PC-3 (cell line): ENCODE data around the gene ANKRD40. TPM values are rescaled to one million over a fixed set of nuclear protein-coding genes. Genes with fewer than 3 reads are reported as not detected.
"Not testable (repeated sequence)": the region's sequence is repeated elsewhere in the genome, so short reads cannot be mapped to it uniquely, and the experiment has no call there.

Experiments
- ATAC-seq: fragments of 200-7000 bp; cut with Tn5 transposase; 2 replicates; pipeline ENCODE4 v1.9.1; 2020; ENCODE audit warnings: mild to moderate bottlenecking, moderate library complexity
- BruUV-seq: library from RNA; stranded (reverse); fragments of 400-500 nt; replicated peaks from 2 replicates; lab custom pipeline; 2021; lab: Mats Ljungman, UMichigan
- CTCF ChIA-PET: fragments of 300-600 bp; sonication (Branson Sonifier 250); formaldehyde crosslinking; loops from one replicate; lab custom pipeline; 2022; ENCODE audit warnings: antibody characterized with exemption; lab: Charles Lee
- POLR2A ChIA-PET: fragments of 300-600 bp; sonication (Branson Sonifier 250); formaldehyde crosslinking; loops from one replicate; lab custom pipeline; 2022; ENCODE audit warnings: antibody characterized with exemption; ENCODE audit not compliant: unreplicated experiment; lab: Charles Lee
- DNase-seq: peaks from one replicate; pipeline ENCODE4 v3.0.0-alpha.2; 2015
- H2AFZ ChIP-seq: fragments of 300-600 bp; sonication (generic); 2 replicates; pipeline ENCODE4 v1.6.0; 2016; ENCODE audit warnings: antibody characterized with exemption, low read length
- H3F3A ChIP-seq: fragments of 300-600 bp; sonication (generic); one replicate; pipeline ENCODE4 v1.6.0; 2017; ENCODE audit warnings: antibody characterized with exemption, low read length, control low read depth, mild to moderate bottlenecking; ENCODE audit not compliant: unreplicated experiment
- H3K27ac ChIP-seq: fragments of 300-600 bp; sonication (generic); 2 replicates; pipeline ENCODE4 v1.5.1; 2016; ENCODE audit warnings: mild to moderate bottlenecking, low read length
- H3K27me3 ChIP-seq: fragments of 300-600 bp; sonication (generic); 2 replicates; pipeline ENCODE4 v1.6.1; 2016; ENCODE audit warnings: low read length, mixed read lengths
- H3K36me3 ChIP-seq: fragments of 300-600 bp; sonication (generic); 2 replicates; pipeline ENCODE4 v1.6.1; 2016; ENCODE audit warnings: low read depth, mixed run types, low read length, mixed read lengths
- H3K4me1 ChIP-seq: fragments of 300-600 bp; sonication (generic); 2 replicates; pipeline ENCODE4 v1.5.1; 2016; ENCODE audit warnings: low read length; ENCODE audit not compliant: insufficient read depth
- H3K4me2 ChIP-seq: fragments of 300-600 bp; sonication (generic); 2 replicates; pipeline ENCODE4 v1.6.0; 2016; ENCODE audit warnings: low read length
- H3K4me3 ChIP-seq: fragments of 300-600 bp; sonication (generic); 2 replicates; pipeline ENCODE4 v1.5.1; 2016; ENCODE audit warnings: mild to moderate bottlenecking, low read length, mixed read lengths
- H3K79me2 ChIP-seq: fragments of 300-600 bp; sonication (generic); 2 replicates; pipeline ENCODE4 v1.6.1; 2017; ENCODE audit warnings: low read length, mixed read lengths
- H3K9ac ChIP-seq: fragments of 300-600 bp; sonication (generic); 2 replicates; pipeline ENCODE4 v1.6.0; 2016; ENCODE audit warnings: mild to moderate bottlenecking, low read length
- H3K9me2 ChIP-seq: fragments of 300-600 bp; sonication (generic); replicated peaks from 2 replicates; pipeline ENCODE4 v1.6.1; 2016; ENCODE audit warnings: mixed run types, low read length, mixed read lengths
- H3K9me3 ChIP-seq: fragments of 300-600 bp; sonication (generic); 2 replicates; pipeline ENCODE4 v1.6.1; 2016; ENCODE audit warnings: low read length, mixed read lengths
- H4K20me1 ChIP-seq: fragments of 300-600 bp; sonication (generic); 2 replicates; pipeline ENCODE4 v1.6.1; 2016; ENCODE audit warnings: low read length, mixed read lengths
- CTCF ChIP-seq: fragments of 300-600 bp; sonication (generic); conservative IDR thresholded peaks from 2 replicates; pipeline ENCODE4 v1.5.1; 2017; ENCODE audit warnings: antibody characterized with exemption, low read depth, mild to moderate bottlenecking, low read length
- EZH2 ChIP-seq: fragments of 300-600 bp; sonication (generic); IDR thresholded peaks from one replicate; pipeline ENCODE4 v1.6.1; 2017; ENCODE audit warnings: antibody characterized with exemption, mild to moderate bottlenecking, low read length; ENCODE audit not compliant: unreplicated experiment
- EZH2phosphoT487 ChIP-seq: fragments of 300-600 bp; sonication (generic); IDR thresholded peaks from 2 replicates; pipeline ENCODE4 v1.6.1; 2018; ENCODE audit warnings: mild to moderate bottlenecking, antibody characterized with exemption, low read length, borderline replicate concordance
- intact Hi-C: fragments of 100-400 bp; cut with micrococcal nuclease; formaldehyde crosslinking; loops from 2 replicates; pipeline ENCODE4 v1.9.0; 2023
- total RNA-seq: library from RNA; depleted of rRNA; stranded (reverse); fragments of >200 nt; gene quantifications from 2 replicates; pipeline ENCODE4 v1.2.3, GENCODE V29; 2014

The ANKRD40 gene
- total RNA-seq, 1 experiment from 2014 or later = 44.2 TPM

GRCh38 chr17:50710025-50710424 is 2.3 kb upstream of the ANKRD40 start:
- Histone ChIP-seq H3K4me2 (no peak overlapping the region), H3K27ac (no peak overlapping the region), H4K20me1 (no peaks in the 10 kb centered on the region), H3K79me2 (peaks cover 41% of the 10 kb centered on the region), H3K4me3 (no peak overlapping the region), H2AFZ (no peak overlapping the region), H3K36me3 (no peaks in the 10 kb centered on the region; the same call in 1 of the 2 replicates), H3F3A (no peaks in the 10 kb centered on the region), H3K9me2 (no peaks in the 10 kb centered on the region), H3K9ac (no peak overlapping the region), H3K9me3 (no peaks in the 10 kb centered on the region), H3K27me3 (no peaks in the 10 kb centered on the region), H3K4me1 (peaks cover 17% of the 10 kb centered on the region)
- no TSS peak for BruUV-seq
- ChIA-PET POLR2A (no interaction called here), CTCF (no interaction called here)
- DNase-seq (no peak), ATAC-seq (no peak)
- intact Hi-C loops = no loop called here
- TF ChIP-seq CTCF (no peak), EZH2 (no peak), EZH2phosphoT487 (no peak)

DNA sequence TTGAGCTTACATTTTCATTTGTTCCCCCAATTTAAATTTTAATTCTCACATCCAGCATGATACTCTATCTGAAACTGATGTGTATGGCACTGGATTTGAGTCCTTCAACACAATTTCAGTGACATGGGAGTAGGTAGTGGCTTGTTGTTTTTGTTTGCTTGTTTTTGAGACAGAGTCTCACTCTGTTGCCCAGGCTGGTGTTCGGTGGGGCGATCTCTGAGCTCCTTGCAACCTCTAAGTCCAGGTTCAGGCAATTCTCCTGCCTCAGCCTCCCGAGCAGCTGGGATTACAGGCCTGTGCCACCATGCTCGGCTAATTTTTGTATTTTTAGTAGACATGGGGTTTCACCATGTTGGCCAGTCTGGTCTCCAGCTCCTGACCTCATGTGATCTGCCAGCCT is 1.3 kb upstream of the ANKRD40 start:
- Histone ChIP-seq H3K4me3 (peak overlapping the region; percentile 82; the same call in 1 of the 2 replicates), H3K4me2 (peak overlapping the region; percentile 92), H3K4me1 (peaks cover 17% of the 10 kb centered on the region), H3K9ac (peak overlapping the region; percentile 97), H3K27ac (peak overlapping the region; percentile 84), H3K79me2 (peaks cover 51% of the 10 kb centered on the region), H2AFZ (peak overlapping the region; percentile 68)
- DNase-seq, H4K20me1 ChIP-seq, H3K27me3 ChIP-seq, H3K9me2 ChIP-seq, ATAC-seq, H3K9me3 ChIP-seq, H3F3A ChIP-seq, BruUV-seq, intact Hi-C loops, H3K36me3 ChIP-seq, CTCF ChIA-PET: not testable (repeated sequence)
- POLR2A ChIA-PET = interaction anchor here (1.1 kb wide), 1 partner anchor 10 kb away, joined by 8 read pairs; the partner anchor contains the start of gene LUC7L3

- peaks cover 58% of the 10 kb centered on the region for H3K79me2 ChIP-seq
Observed at GRCh38 chr17:50708050-50709000, 611 bp upstream of the ANKRD40 start.

More at GRCh38 chr17:50708050-50709000, 611 bp upstream of the ANKRD40 start:
- DNase-seq (peak; percentile 41), ATAC-seq (peak; percentile 23)
- peak overlapping the region; percentile 92 for H3K4me2 ChIP-seq
- H3K9ac ChIP-seq = peak overlapping the region; percentile 97
- H4K20me1 ChIP-seq = no peaks in the 10 kb centered on the region
- intact Hi-C loops = loop anchor here (1.0 kb wide), 1 partner anchor 11 kb away; the partner anchor contains the start of gene LUC7L3
- peak overlapping the region; percentile 84 for H3K27ac ChIP-seq
- H3K27me3 ChIP-seq = no peaks in the 10 kb centered on the region
- CTCF ChIA-PET = interaction anchor here (0.5 kb wide), 2 partner anchors 13 to 138 kb away, joined by 3 to 5 read pairs; no protein-coding TSS in a partner anchor
- TF ChIP-seq EZH2 = no peak
- TF ChIP-seq CTCF = no peak; the same call in 1 of the 2 replicates
- no peak for TF ChIP-seq EZH2phosphoT487
- POLR2A ChIA-PET = interaction anchor here (0.5 to 1.1 kb wide), 7 partner anchors 11 to 348 kb away, joined by 3 to 11 read pairs (median 4); partner anchors contain the start of genes LUC7L3 and TOB1
- H3K9me2 ChIP-seq = no peaks in the 10 kb centered on the region
- TSS peak; percentile 97 for BruUV-seq
- peak overlapping the region; percentile 68 for H2AFZ ChIP-seq
- H3K4me3 ChIP-seq = peak overlapping the region; percentile 82
- peaks cover 8% of the 10 kb centered on the region for H3K36me3 ChIP-seq
- peaks cover 23% of the 10 kb centered on the region for H3K4me1 ChIP-seq
- no peaks in the 10 kb centered on the region for H3K9me3 ChIP-seq
- H3F3A ChIP-seq = no peaks in the 10 kb centered on the region
